Measurements from ENCODE around the gene CLCNKA.
A peak's percentile ranks its signal among the peaks of the same experiment; 100 is the strongest.
"Not testable (repeated sequence)": the region's sequence is repeated elsewhere in the genome, so short reads cannot be mapped to it uniquely, and the experiment has no call there.

Gene CLCNKA

GRCh38 chr1:15998929-15999328 lies 22.9 kb upstream of the CLCNKA start:
- DNase-seq: no peak

GRCh38 chr1:16001274-16001673 lies 20.6 kb upstream of the CLCNKA start:
- DNase-seq: not testable (repeated sequence)

GRCh38 chr1:16005597-16005996 lies 16.2 kb upstream of the CLCNKA start:
- DNase-seq: no peak

GRCh38 chr1:16006010-16006409 lies 15.8 kb upstream of the CLCNKA start:
- DNase-seq: no peak

- DNase-seq: peak; percentile 9
These were observed 15.0 kb upstream of the CLCNKA start for GRCh38 chr1:16006552-16007485.

- no peak for DNase-seq
These were observed 14.0 kb upstream of the CLCNKA start for GRCh38 chr1:16007671-16008341.

GRCh38 chr1:16009030-16009460 lies 12.8 kb upstream of the CLCNKA start:
- DNase-seq: peak; percentile 83

- no peak for DNase-seq
These were observed 12.2 kb upstream of the CLCNKA start for GRCh38 chr1:16009678-16010077.

GRCh38 chr1:16010837-16011236 lies 11.0 kb upstream of the CLCNKA start:
- DNase-seq: no peak

- DNase-seq: no peak
These were observed 9.8 kb upstream of the CLCNKA start for GRCh38 chr1:16011936-16012589.

- peak; percentile 44 for DNase-seq
These were observed 9.1 kb upstream of the CLCNKA start for GRCh38 chr1:16012590-16013219.

GRCh38 chr1:16013220-16013907 lies 8.5 kb upstream of the CLCNKA start:
- peak; percentile 43 for DNase-seq

GRCh38 chr1:16013908-16014258 lies 8.0 kb upstream of the CLCNKA start:
- DNase-seq: no peak

- DNase-seq: peak; percentile 19
These were observed 7.0 kb upstream of the CLCNKA start for GRCh38 chr1:16014509-16015482.

- no peak for DNase-seq
These were observed 6.3 kb upstream of the CLCNKA start for GRCh38 chr1:16015491-16015890.

- no peak for DNase-seq
These were observed 5.6 kb upstream of the CLCNKA start for GRCh38 chr1:16015960-16016901.

GRCh38 chr1:16017076-16017460 lies 4.8 kb upstream of the CLCNKA start:
- DNase-seq: no peak

GRCh38 chr1:16017461-16018303 lies 4.2 kb upstream of the CLCNKA start, which contains the start of gene HSPB7:
HSPB7 (minus strand) TSS chr1:16018043; CDS start chr1:16017963, 80 bp downstream.
- DNase-seq: no peak

GRCh38 chr1:16018308-16018707 lies 3.5 kb upstream of the CLCNKA start:
- DNase-seq: no peak
